Measurements from ENCODE around the gene DEFB118. TPM values are rescaled to one million over a fixed set of nuclear protein-coding genes. Genes with fewer than 3 reads are reported as not detected.

Gene DEFB118
- total RNA-seq, 1 experiment from 2014 or later: not detected

DNA sequence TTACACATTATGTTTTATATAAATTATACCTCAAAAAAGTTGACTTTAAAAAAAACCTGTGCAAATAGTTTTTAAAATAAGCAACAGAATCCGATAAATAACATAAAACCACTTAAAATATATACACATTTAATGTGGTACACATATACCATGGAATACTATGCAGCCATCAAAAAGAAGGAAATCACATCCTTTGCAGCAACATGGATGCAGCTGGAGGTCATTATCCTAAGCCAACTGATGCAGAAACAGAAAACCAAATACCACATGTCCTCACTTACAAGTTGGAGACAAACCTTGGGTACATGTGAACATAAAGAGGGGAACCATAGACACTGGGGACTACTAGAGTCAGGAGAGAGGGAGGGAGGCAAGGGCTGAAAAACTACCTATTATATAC is 41.6 kb downstream of the DEFB118 start:
- H3K36me3 Mint-ChIP-seq (ENCODE audit: insufficient read depth, unreplicated experiment): no peaks in the 10 kb centered on the region
- TF ChIP-seq, protein P1, sequence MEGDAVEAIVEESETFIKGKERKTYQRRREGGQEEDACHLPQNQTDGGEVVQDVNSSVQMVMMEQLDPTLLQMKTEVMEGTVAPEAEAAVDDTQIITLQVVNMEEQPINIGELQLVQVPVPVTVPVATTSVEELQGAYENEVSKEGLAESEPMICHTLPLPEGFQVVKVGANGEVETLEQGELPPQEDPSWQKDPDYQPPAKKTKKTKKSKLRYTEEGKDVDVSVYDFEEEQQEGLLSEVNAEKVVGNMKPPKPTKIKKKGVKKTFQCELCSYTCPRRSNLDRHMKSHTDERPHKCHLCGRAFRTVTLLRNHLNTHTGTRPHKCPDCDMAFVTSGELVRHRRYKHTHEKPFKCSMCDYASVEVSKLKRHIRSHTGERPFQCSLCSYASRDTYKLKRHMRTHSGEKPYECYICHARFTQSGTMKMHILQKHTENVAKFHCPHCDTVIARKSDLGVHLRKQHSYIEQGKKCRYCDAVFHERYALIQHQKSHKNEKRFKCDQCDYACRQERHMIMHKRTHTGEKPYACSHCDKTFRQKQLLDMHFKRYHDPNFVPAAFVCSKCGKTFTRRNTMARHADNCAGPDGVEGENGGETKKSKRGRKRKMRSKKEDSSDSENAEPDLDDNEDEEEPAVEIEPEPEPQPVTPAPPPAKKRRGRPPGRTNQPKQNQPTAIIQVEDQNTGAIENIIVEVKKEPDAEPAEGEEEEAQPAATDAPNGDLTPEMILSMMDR (IDR thresholded peaks at IDR 0.05; ENCODE audit: unreplicated experiment): no peak
- CTCF ChIA-PET: no interaction called here
- DNase-seq: no peak
- peaks cover 54% of the 10 kb centered on the region for H3K27me3 Mint-ChIP-seq (ENCODE audit: unreplicated experiment)
- H3K9me3 Mint-ChIP-seq (ENCODE audit: low read depth, unreplicated experiment): no peaks in the 10 kb centered on the region
- no peak overlapping the region for H3K4me3 Mint-ChIP-seq (ENCODE audit: low read depth, unreplicated experiment)
- no peak overlapping the region for H3K27ac Mint-ChIP-seq (ENCODE audit: unreplicated experiment)
- intact Hi-C loops (cut with micrococcal nuclease; ENCODE audit: unreplicated experiment): loop anchor here (5.0 kb wide), 1 partner anchor 37 kb away; no protein-coding TSS in a partner anchor
- BruUV-seq (replicated peaks): no TSS peak
- no peaks in the 10 kb centered on the region for H3K4me1 Mint-ChIP-seq (ENCODE audit: low read depth, unreplicated experiment)

DNA sequence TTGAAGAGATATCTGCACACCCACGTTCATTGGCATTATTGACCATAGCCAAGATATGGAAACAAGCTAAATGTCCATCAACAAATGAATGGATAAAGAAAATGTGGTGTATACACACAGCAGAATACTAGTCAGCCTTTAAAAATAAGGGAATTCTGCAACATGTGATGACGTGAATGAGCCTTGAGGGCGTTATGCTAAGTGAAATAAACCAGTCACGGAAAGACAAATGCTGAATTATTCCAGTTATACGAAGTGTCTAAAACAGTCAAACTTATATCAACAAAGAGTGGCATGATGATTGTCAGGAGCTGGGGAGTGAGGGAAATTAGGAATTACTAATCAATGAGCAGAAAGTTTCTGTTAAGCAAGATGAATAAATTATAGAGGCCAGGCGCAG is 46.0 kb downstream of the DEFB118 start:
- Mint-ChIP-seq H3K4me1 (ENCODE audit: low read depth, unreplicated experiment) (no peaks in the 10 kb centered on the region), H3K27me3 (ENCODE audit: unreplicated experiment) (peaks cover 66% of the 10 kb centered on the region)

DNA sequence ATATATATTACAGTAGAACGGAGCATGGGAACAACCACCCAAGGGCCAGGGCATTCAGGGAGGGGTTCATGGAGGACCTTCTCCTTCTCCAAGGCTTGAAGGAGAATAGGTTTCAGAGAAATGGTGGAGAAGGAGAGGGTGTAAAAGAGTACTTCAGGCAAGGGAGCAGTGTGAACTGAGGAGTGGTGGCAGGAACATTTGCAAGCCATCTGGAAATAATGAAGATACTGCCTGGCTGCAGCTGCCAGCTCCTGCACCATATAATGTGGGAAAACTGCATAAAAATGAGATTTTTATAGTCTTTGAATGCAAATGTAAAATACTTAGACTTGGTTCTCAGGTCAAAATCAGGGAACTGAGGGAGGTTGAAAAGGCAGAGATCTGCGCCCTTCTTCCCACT is 47.3 kb downstream of the DEFB118 start:
- Mint-ChIP-seq H3K27ac (ENCODE audit: unreplicated experiment) (no peak overlapping the region), H3K36me3 (ENCODE audit: insufficient read depth, unreplicated experiment) (no peaks in the 10 kb centered on the region), H3K4me3 (ENCODE audit: low read depth, unreplicated experiment) (no peak overlapping the region), H3K9me3 (ENCODE audit: low read depth, unreplicated experiment) (no peaks in the 10 kb centered on the region), H3K27me3 (ENCODE audit: unreplicated experiment) (peaks cover 59% of the 10 kb centered on the region), H3K4me1 (ENCODE audit: low read depth, unreplicated experiment) (no peaks in the 10 kb centered on the region)
- CTCF ChIA-PET: no interaction called here
- TF ChIP-seq, protein P1 (IDR thresholded peaks at IDR 0.05; ENCODE audit: unreplicated experiment): no peak
- DNase-seq: no peak
- no TSS peak for BruUV-seq (replicated peaks)
- intact Hi-C loops (cut with micrococcal nuclease; ENCODE audit: unreplicated experiment): no loop called here

More for the DNA sequence above, 46.0 kb downstream of the DEFB118 start:
- TF ChIP-seq, protein P1 (IDR thresholded peaks at IDR 0.05; ENCODE audit: unreplicated experiment): no peak
- no peaks in the 10 kb centered on the region for H3K9me3 Mint-ChIP-seq (ENCODE audit: low read depth, unreplicated experiment)
- intact Hi-C loops (cut with micrococcal nuclease; ENCODE audit: unreplicated experiment): loop anchor here (5.0 kb wide), 1 partner anchor 33 kb away; no protein-coding TSS in a partner anchor
- no peak overlapping the region for H3K27ac Mint-ChIP-seq (ENCODE audit: unreplicated experiment)
- no peak for DNase-seq
- H3K4me3 Mint-ChIP-seq (ENCODE audit: low read depth, unreplicated experiment): no peak overlapping the region
- no peaks in the 10 kb centered on the region for H3K36me3 Mint-ChIP-seq (ENCODE audit: insufficient read depth, unreplicated experiment)
- BruUV-seq (replicated peaks): no TSS peak
- CTCF ChIA-PET: interaction anchor here (1.0 kb wide), 1 partner anchor 89 kb away, joined by 6 read pairs; no protein-coding TSS in a partner anchor

DNA sequence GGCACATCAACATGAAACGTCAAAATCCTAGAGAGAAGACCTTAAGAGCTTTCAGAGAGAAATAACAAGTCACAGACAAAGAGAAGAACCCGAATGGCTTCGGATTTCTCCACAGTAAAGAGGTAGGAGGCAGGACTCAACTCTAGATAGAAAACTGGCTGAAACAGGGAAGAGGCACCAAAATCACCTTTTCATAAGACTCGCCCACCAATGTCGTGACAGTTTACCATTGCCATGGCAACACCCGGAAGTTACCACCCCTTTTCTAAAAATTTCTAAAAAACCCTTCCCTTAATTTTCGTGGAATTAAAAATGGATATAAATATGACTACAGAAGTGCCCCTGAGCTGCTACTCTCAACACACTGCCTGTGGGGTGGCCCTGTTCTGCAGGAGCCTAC is 49.9 kb downstream of the DEFB118 start:
- BruUV-seq (replicated peaks): no TSS peak
- H3K27ac Mint-ChIP-seq (ENCODE audit: unreplicated experiment): no peak overlapping the region

More for the DNA sequence above, 49.9 kb downstream of the DEFB118 start:
- H3K27me3 Mint-ChIP-seq (ENCODE audit: unreplicated experiment): peaks cover 57% of the 10 kb centered on the region
- H3K4me1 Mint-ChIP-seq (ENCODE audit: low read depth, unreplicated experiment): no peaks in the 10 kb centered on the region
- CTCF ChIA-PET: no interaction called here
- TF ChIP-seq, protein P1 (IDR thresholded peaks at IDR 0.05; ENCODE audit: unreplicated experiment): no peak
- intact Hi-C loops (cut with micrococcal nuclease; ENCODE audit: unreplicated experiment): no loop called here
- DNase-seq: no peak
- no peak overlapping the region for H3K4me3 Mint-ChIP-seq (ENCODE audit: low read depth, unreplicated experiment)
- no peaks in the 10 kb centered on the region for H3K36me3 Mint-ChIP-seq (ENCODE audit: insufficient read depth, unreplicated experiment)
- no peaks in the 10 kb centered on the region for H3K9me3 Mint-ChIP-seq (ENCODE audit: low read depth, unreplicated experiment)

Other genes with a start within 250 kb of the DEFB118 start
- not detected in 2 replicates for gene DEFB115, start 110.9 kb upstream of the DEFB118 start, total RNA-seq (2022)
- not detected in 2 replicates for gene DEFB116, start 60.0 kb upstream of the DEFB118 start, total RNA-seq (2022)
- gene DEFB119, start 22.0 kb downstream of the DEFB118 start, total RNA-seq (2022): not detected in 2 replicates
- gene DEFB121, start 37.6 kb downstream of the DEFB118 start, total RNA-seq (2022): not detected in 2 replicates
- not detected in 2 replicates for gene DEFB123, start 72.0 kb downstream of the DEFB118 start, total RNA-seq (2022)
- not detected in 2 replicates for gene DEFB124, start 106.5 kb downstream of the DEFB118 start, total RNA-seq (2022)
- gene REM1, start 106.7 kb downstream of the DEFB118 start, total RNA-seq (2022): not detected in 2 replicates
- gene HM13, start 145.8 kb downstream of the DEFB118 start, total RNA-seq (2022): 342 and 378 TPM in 2 replicates
- 347 and 431 TPM in 2 replicates for gene ID1, start 236.7 kb downstream of the DEFB118 start, total RNA-seq (2022)